ENCODE data around the gene NFYA. TPM values are rescaled to one million over a fixed set of nuclear protein-coding genes. Genes with fewer than 3 reads are reported as not detected.

The NFYA gene
- total and polyA plus RNA-seq, 2 of the 13 experiments (the other 11 are each of a cell fraction or from before 2014, with no cell fraction given), result 16.0 to 22.9 TPM

DNA sequence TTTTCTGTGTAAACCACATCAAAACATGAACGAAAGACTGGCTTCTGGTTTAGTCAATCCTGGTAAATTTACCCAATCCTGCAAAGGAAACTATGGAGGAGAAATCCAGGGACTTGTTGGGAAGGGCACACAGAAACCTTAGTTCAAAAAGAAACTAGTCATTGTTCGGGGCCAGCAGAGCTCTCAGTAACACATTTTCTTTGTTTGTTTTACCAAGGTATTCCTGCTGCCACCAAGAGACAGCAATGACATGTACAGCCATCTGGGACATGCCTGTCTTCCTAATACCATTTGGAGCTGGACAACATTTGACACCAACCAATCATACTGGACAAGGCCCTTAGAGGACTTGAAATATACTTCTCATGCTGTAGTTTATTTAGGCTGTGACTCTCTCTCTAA is 8.9 kb upstream of the NFYA start (continued):
- TF ChIP-seq, protein P1, sequence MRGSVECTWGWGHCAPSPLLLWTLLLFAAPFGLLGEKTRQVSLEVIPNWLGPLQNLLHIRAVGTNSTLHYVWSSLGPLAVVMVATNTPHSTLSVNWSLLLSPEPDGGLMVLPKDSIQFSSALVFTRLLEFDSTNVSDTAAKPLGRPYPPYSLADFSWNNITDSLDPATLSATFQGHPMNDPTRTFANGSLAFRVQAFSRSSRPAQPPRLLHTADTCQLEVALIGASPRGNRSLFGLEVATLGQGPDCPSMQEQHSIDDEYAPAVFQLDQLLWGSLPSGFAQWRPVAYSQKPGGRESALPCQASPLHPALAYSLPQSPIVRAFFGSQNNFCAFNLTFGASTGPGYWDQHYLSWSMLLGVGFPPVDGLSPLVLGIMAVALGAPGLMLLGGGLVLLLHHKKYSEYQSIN (CRISPR knock-in tag; IDR thresholded peaks at IDR 0.05; ENCODE audit: borderline replicate concordance), result no peak
- TF ChIP-seq, protein P2, sequence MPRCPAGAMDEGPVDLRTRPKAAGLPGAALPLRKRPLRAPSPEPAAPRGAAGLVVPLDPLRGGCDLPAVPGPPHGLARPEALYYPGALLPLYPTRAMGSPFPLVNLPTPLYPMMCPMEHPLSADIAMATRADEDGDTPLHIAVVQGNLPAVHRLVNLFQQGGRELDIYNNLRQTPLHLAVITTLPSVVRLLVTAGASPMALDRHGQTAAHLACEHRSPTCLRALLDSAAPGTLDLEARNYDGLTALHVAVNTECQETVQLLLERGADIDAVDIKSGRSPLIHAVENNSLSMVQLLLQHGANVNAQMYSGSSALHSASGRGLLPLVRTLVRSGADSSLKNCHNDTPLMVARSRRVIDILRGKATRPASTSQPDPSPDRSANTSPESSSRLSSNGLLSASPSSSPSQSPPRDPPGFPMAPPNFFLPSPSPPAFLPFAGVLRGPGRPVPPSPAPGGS (CRISPR knock-in tag; IDR thresholded peaks at IDR 0.05), result no peak
- no peak for TF ChIP-seq PCBP2 (optimal IDR thresholded peaks at IDR 0.05; ENCODE audit: low read depth, low read length, poor library complexity, severe bottlenecking)
- TF ChIP-seq, protein P3, sequence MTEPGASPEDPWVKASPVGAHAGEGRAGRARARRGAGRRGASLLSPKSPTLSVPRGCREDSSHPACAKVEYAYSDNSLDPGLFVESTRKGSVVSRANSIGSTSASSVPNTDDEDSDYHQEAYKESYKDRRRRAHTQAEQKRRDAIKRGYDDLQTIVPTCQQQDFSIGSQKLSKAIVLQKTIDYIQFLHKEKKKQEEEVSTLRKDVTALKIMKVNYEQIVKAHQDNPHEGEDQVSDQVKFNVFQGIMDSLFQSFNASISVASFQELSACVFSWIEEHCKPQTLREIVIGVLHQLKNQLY (CRISPR knock-in tag; IDR thresholded peaks at IDR 0.05), result peak; percentile 50; the same call in 1 of the 2 replicates
- TF ChIP-seq, protein P4, sequence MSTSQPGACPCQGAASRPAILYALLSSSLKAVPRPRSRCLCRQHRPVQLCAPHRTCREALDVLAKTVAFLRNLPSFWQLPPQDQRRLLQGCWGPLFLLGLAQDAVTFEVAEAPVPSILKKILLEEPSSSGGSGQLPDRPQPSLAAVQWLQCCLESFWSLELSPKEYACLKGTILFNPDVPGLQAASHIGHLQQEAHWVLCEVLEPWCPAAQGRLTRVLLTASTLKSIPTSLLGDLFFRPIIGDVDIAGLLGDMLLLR (CRISPR knock-in tag; IDR thresholded peaks at IDR 0.05), result no peak
- TF ChIP-seq SALL1 (CRISPR knock-in tag; IDR thresholded peaks at IDR 0.05), result peak; percentile 22; the same call in 1 of the 2 replicates
- 0 out of 2 replicates have a peak, but pooled peaks have one; percentile 19 for TF ChIP-seq ZFP1 (CRISPR knock-in tag; IDR thresholded peaks at IDR 0.05)
- peak; percentile 48 for TF ChIP-seq HOXA3 (CRISPR knock-in tag; IDR thresholded peaks at IDR 0.05)
- TF ChIP-seq, protein P5, sequence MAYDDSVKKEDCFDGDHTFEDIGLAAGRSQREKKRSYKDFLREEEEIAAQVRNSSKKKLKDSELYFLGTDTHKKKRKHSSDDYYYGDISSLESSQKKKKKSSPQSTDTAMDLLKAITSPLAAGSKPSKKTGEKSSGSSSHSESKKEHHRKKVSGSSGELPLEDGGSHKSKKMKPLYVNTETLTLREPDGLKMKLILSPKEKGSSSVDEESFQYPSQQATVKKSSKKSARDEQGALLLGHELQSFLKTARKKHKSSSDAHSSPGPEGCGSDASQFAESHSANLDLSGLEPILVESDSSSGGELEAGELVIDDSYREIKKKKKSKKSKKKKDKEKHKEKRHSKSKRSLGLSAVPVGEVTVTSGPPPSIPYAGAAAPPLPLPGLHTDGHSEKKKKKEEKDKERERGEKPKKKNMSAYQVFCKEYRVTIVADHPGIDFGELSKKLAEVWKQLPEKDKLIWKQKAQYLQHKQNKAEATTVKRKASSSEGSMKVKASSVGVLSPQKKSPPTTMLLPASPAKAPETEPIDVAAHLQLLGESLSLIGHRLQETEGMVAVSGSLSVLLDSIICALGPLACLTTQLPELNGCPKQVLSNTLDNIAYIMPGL (CRISPR knock-in tag; IDR thresholded peaks at IDR 0.05; ENCODE audit: borderline replicate concordance in 1 of 2, low read depth in 1 of 2), result no peak
- TF ChIP-seq, protein P6, sequence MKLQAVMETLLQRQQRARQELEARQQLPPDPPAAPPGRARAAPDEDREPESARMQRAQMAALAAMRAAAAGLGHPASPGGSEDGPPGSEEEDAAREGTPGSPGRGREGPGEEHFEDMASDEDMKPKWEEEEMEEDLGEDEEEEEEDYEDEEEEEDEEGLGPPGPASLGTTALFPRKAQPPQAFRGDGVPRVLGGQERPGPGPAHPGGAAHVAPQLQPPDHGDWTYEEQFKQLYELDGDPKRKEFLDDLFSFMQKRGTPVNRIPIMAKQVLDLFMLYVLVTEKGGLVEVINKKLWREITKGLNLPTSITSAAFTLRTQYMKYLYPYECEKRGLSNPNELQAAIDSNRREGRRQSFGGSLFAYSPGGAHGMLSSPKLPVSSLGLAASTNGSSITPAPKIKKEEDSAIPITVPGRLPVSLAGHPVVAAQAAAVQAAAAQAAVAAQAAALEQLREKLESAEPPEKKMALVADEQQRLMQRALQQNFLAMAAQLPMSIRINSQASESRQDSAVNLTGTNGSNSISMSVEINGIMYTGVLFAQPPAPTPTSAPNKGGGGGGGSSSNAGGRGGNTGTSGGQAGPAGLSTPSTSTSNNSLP (IDR thresholded peaks at IDR 0.05; ENCODE audit: low read depth, low read length), result peak; percentile 53; the same call in 1 of the 2 replicates
- TF ChIP-seq, protein P7, sequence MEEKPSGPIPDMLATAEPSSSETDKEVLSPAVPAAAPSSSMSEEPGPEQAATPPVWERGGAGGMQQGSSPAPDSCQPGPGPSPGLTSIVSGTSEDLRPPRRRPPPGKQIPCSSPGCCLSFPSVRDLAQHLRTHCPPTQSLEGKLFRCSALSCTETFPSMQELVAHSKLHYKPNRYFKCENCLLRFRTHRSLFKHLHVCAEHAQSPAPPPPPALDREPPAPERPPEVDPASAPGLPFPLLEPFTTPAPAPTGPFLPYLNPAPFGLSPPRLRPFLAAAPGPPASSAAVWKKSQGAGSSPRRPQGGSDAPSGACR (CRISPR knock-in tag; IDR thresholded peaks at IDR 0.05), result no peak
- no peak for TF ChIP-seq RORA (CRISPR knock-in tag; IDR thresholded peaks at IDR 0.05)
- no peak for TF ChIP-seq CEBPB (IDR thresholded peaks at IDR 0.05; ENCODE audit: borderline replicate concordance, low read depth, low read length)
- TF ChIP-seq ISL2 (CRISPR knock-in tag; IDR thresholded peaks at IDR 0.05), result peak; percentile 53; the same call in 1 of the 2 replicates
- no peak for TF ChIP-seq ZNF263 (CRISPR knock-in tag; IDR thresholded peaks at IDR 0.05)
- peak; percentile 88 for TF ChIP-seq SOX5 (CRISPR knock-in tag; IDR thresholded peaks at IDR 0.05; ENCODE audit: borderline replicate concordance)
- TF ChIP-seq, protein P8, sequence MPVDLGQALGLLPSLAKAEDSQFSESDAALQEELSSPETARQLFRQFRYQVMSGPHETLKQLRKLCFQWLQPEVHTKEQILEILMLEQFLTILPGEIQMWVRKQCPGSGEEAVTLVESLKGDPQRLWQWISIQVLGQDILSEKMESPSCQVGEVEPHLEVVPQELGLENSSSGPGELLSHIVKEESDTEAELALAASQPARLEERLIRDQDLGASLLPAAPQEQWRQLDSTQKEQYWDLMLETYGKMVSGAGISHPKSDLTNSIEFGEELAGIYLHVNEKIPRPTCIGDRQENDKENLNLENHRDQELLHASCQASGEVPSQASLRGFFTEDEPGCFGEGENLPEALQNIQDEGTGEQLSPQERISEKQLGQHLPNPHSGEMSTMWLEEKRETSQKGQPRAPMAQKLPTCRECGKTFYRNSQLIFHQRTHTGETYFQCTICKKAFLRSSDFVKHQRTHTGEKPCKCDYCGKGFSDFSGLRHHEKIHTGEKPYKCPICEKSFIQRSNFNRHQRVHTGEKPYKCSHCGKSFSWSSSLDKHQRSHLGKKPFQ (CRISPR knock-in tag; IDR thresholded peaks at IDR 0.05; ENCODE audit: insufficient replicate concordance), result no peak
- TF ChIP-seq KMT2A (CRISPR knock-in tag; IDR thresholded peaks at IDR 0.05), result 0 out of 2 replicates have a peak, but pooled peaks have one; percentile 50
